Psoas muscle (tissue), 8 donors: ENCODE results near the gene STYXL1. TPM values are rescaled to one million over a fixed set of nuclear protein-coding genes. Genes with fewer than 3 reads are reported as not detected.

Experiments
- ATAC-seq, 4 donors: fragments of 200-7000 bp; cut with Tn5 transposase; one replicate each; pipeline ENCODE4 v1.9.1; 2020; ENCODE audit warnings: moderate library complexity in 3 of 4, mild to moderate bottlenecking in 2 of 4
- DNase-seq, 2 donors: peaks; one replicate each; pipeline ENCODE4 v3.0.0-alpha.2; 2020
- H3K27ac ChIP-seq: fragments of 200-600 bp; one replicate; pipeline ENCODE4 v1.8.0; 2022
- H3K27me3 ChIP-seq, 3 donors: fragments of 200-600 bp in 1 of 3; one replicate each; pipeline versions ENCODE4 v1.6.1 to v1.8.0; 2013 to 2022; ENCODE audit warnings: low read length in 2 of 3, mild to moderate bottlenecking in 2 of 3, moderate library complexity in 1 of 3; ENCODE audit not compliant: insufficient read depth in 3 of 3
- H3K36me3 ChIP-seq, 2 donors: fragments of 200-600 bp in 1 of 2; one replicate each; pipeline versions ENCODE4 v1.6.1 to v1.8.0; 2013 to 2022; ENCODE audit warnings: low read depth in 1 of 2, mild to moderate bottlenecking in 1 of 2, moderate library complexity in 1 of 2; ENCODE audit not compliant: insufficient read depth in 1 of 2
- H3K4me1 ChIP-seq: fragments of 200-600 bp; one replicate; pipeline ENCODE4 v1.8.0; 2022
- H3K4me3 ChIP-seq: fragments of 200-600 bp; one replicate; pipeline ENCODE4 v1.8.0; 2022; ENCODE audit warnings: mild to moderate bottlenecking
- H3K9me3 ChIP-seq: fragments of 200-600 bp; one replicate; pipeline ENCODE4 v1.8.0; 2022
- CTCF ChIP-seq: fragments of 200-600 bp; IDR thresholded peaks from one replicate; pipeline ENCODE4 v1.8.0; 2022; ENCODE audit warnings: antibody characterized with exemption
- WGBS, 3 donors: extraction: QIAGEN DNeasy Blood & Tissue Kit; methylation state at CpG; one replicate each; pipeline versions ENCODE4 v1.1.6 to v1.1.7; 2013; 5-methylcytosine and 5-hydroxymethylcytosine counted together
- intact Hi-C, 2 donors: fragments of 100-400 bp; cut with DNase I; formaldehyde crosslinking; loops; one replicate each; pipeline versions ENCODE4 v1.11.0 to v1.14.2; 2022
- polyA plus RNA-seq, 3 donors: library from polyadenylated mRNA; stranded (reverse); fragments of 200-250 nt; gene quantifications; one replicate each; pipeline ENCODE4 v1.2.3, GENCODE V29; 2013
- total RNA-seq, 4 donors: library from RNA; stranded (reverse); fragmentation: NEBNext Ultra II Directional in 2 of 4; extraction: Animal tissue kit (Norgen Biotek cat#: 25700) in 2 of 4; gene quantifications; one replicate each; pipeline versions ENCODE4 v1.2.1 to v1.2.4, GENCODE V29; 2021 to 2023
- donor health status: healthy with polysubstance abuse.
- donor health status: DM: no; HTN: no; CAD: no; lungs with moderate emphysema.
- donor health status: Bipolar disorder and iron deficiency.
- donor health status: healthy.
- donor health status: DM: yes; HTN: yes; CAD: no.
- donor health status: DM: no; HTN: no; CAD: no.
- donor health status: DM: no; HTN: no; CAD: no.
- donor health status: DM: yes; HTN: yes; CAD: no.

Gene STYXL1
- total and polyA plus RNA-seq, 7 donors: 6.6 to 67.5 (median 15.4) TPM

GRCh38 chr7:75962607-75963380, 85.0 kb downstream of the STYXL1 start:
- Histone ChIP-seq H3K27ac (peak overlapping the region; percentile 70), H3K27me3 (no peaks in the 10 kb centered on the region), H3K4me3 (no peak overlapping the region), H3K36me3 (peaks cover 0 to 23% of the 10 kb centered on the region in 2 donors), H3K9me3 (no peaks in the 10 kb centered on the region), H3K4me1 (peaks cover 52% of the 10 kb centered on the region)
- DNase-seq (peak in 1 of 2 donors; percentile 64), ATAC-seq (peak in 3 of 4 donors; percentile 27 to 65 (median 45))
- TF ChIP-seq CTCF: no peak
- intact Hi-C loops: loop anchor here (5.0 kb wide), 1 partner anchor 45 kb away; the partner anchor contains the start of gene POR (in 2 of the 2)
- WGBS, 3 donors: 28 to 40% (median 30%) methylated on average over 18 of the region's 18 CpGs

GRCh38 chr7:75961218-75961617, 86.6 kb downstream of the STYXL1 start:
- Histone ChIP-seq H3K36me3 (peaks cover 0 to 33% of the 10 kb centered on the region in 2 donors), H3K27me3 (no peaks in the 10 kb centered on the region), H3K4me1 (peaks cover 43% of the 10 kb centered on the region), H3K4me3 (no peak overlapping the region), H3K27ac (no peak overlapping the region), H3K9me3 (no peaks in the 10 kb centered on the region)
- intact Hi-C loops: loop anchor here (5.0 kb wide), 1 partner anchor 44 kb away; the partner anchor contains the start of gene POR (in 2 of the 2)
- peak; percentile 10 for TF ChIP-seq CTCF
- DNase-seq: no peak
- ATAC-seq: no peak
- 74 to 89% (median 78%) methylated on average over 7 of the region's 7 CpGs for WGBS, 3 donors

DNA sequence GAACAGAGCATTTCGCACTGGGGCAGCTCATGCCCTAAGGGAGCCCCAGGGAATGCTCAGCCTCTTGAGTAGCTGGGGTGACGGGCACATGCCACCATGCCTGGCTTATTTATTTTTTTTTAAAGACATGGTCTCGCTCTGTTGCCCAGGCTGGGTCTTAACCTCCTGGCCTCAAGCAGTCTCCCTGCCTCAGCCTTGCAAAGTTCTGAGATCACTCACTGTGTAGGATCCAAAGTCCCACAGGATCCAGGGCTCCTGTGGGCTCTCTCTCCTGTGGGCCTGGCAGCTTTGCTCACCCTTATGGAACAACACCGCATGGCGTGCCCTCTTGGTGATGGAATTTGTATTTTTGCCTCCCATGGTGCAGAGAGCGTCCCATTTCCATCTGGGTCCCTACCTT, 87.4 kb downstream of the STYXL1 start:
- DNase-seq: no peak

DNA sequence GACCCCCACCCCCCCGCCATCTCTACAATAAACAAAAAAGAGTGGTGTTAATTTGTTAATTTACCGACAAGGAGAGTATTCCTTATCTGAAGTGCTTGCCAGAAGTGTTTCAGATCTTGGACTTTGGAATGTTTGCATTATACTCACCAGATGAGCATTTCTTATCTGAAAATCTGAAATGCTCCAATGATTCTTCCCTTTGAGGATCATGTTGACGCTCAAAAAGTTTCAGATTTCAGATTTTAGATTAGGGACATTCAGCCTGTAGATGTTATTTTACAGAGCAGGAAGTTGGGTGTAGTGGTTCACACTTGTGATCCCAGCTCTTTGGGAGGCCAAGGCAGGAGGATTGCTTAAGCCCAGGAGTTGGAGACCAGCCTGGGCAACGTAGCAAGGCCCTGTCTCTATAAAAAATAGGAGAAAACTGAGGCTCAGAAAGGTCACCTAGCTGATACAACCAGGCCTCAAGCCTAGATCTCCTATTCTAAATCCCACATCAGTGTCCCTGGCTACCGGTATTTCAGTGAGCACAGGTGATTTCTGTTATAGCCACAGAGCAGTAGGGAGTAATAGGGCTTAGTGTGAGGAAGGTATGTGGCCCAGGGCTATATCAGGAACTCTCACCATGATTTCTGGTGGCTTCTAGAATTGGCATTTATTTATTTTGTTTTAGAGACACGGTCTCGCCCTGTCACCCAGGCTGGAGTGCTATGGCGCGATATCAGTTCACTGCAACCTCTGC, 88.8 kb downstream of the STYXL1 start:
- Histone ChIP-seq H3K4me1 (peaks cover 43% of the 10 kb centered on the region), H3K27me3 (no peaks in the 10 kb centered on the region), H3K9me3 (no peaks in the 10 kb centered on the region), H3K36me3 (peaks cover 0 to 43% of the 10 kb centered on the region in 2 donors), H3K4me3 (no peak overlapping the region), H3K27ac (no peak overlapping the region)
- ATAC-seq: no peak
- no peak for TF ChIP-seq CTCF
- no peak for DNase-seq
- whole genome bisulfite sequencing, 3 donors: 93 to 96% (median 95%) methylated on average over 9 of the region's 9 CpGs
- intact Hi-C loops: loop anchor here in 1 of 2 donors (10.0 kb wide), 1 partner anchor 46 kb away; no protein-coding TSS in a partner anchor

More for the DNA sequence above, 87.4 kb downstream of the STYXL1 start:
- no peak for ATAC-seq
- Histone ChIP-seq H3K36me3 (peaks cover 0 to 33% of the 10 kb centered on the region in 2 donors), H3K4me1 (peaks cover 43% of the 10 kb centered on the region), H3K4me3 (no peak overlapping the region), H3K27ac (no peak overlapping the region), H3K9me3 (no peaks in the 10 kb centered on the region), H3K27me3 (no peaks in the 10 kb centered on the region)
- WGBS, 3 donors: 97 to 98% (median 97%) methylated on average over 6 of the region's 6 CpGs
- intact Hi-C loops: loop anchor here (5.0 kb wide), 1 partner anchor 43 kb away; the partner anchor contains the start of gene POR (in 2 of the 2)
- TF ChIP-seq CTCF: no peak
